AG09319 (cell line): Measurements from ENCODE around the gene RABGAP1L.
"Not testable (repeated sequence)": the region's sequence is repeated elsewhere in the genome, so short reads cannot be mapped to it uniquely, and the experiment has no call there.

Experiments used
- DNase-seq: peaks from one replicate; pipeline ENCODE4 v3.0.0-alpha.2; 2010; ENCODE audit warnings: low read depth; ENCODE audit errors: extremely low read depth
- CTCF ChIP-seq: IDR thresholded peaks from 2 replicates; pipeline ENCODE4 v1.5.1; 2011; ENCODE audit warnings: low read depth, mild to moderate bottlenecking, inconsistent platforms, low read length, moderate library complexity

The RABGAP1L gene

DNA sequence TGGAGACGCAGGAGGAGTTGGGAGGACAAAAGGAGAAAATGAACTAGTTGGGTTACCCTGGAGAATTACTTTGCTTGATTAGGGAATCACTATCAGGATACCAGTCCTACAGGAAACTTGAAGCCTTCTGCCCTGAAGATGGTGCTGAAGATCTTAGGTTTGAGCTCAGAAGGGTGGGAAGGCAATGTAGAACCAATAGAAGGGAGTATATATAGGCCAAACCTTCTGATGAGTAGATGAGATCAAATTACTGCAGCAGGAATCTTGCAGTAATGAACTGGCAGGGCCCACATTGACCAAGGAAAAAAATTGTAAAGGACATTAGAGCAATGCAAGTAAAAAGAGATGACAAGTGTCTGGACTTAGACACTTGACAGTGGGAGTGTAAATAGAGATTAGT lies 724.1 kb downstream of the RABGAP1L start:
- peak; percentile 14 for DNase-seq
- peak; percentile 11 for TF ChIP-seq CTCF

- no peak for DNase-seq
- TF ChIP-seq CTCF: no peak
These were observed 724.7 kb downstream of the RABGAP1L start for GRCh38 chr1:174884038-174884437.

- DNase-seq: no peak
- no peak for TF ChIP-seq CTCF
These were observed 725.2 kb downstream of the RABGAP1L start for GRCh38 chr1:174884566-174884965.

DNA sequence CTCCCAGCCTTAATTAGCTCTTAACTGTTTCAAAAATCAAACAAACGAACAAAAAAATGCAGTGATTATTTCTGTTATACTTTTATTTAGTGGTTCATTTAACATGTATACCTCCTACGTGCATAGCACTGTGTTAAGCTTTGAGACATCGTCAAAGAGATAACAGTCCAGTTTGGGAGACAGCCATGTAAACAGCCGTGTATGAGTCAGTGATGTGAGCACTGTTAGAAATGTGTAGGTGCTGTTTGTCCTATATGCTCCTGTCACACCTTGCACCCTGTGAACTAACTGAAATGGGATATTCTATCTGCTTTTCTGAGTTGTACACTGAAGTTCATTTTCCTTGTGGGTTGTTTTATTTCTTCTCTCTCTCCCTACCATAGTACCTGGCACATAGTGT lies 730.7 kb downstream of the RABGAP1L start:
- no peak for DNase-seq
- no peak for TF ChIP-seq CTCF

DNA sequence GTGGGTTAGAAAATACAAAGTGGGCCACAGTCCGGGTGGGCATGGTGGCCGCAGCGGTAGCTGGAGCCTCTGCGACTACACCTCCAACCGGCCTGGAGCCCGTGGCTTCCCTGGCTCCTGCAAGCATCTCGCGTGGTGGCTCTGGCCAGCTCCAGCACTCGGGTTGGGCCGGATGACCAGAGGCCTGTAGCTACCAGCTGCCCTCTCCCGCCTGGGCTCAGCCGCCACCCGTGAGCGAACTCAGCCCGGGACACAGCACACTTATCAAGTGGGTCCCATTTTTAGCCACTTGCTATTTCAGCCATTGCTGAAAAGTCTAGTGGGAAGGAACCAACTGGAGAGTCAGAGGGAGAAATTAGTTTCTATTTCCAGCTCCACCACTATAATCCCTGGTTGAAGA lies 732.7 kb downstream of the RABGAP1L start:
- no peak for DNase-seq
- TF ChIP-seq CTCF: no peak

- TF ChIP-seq CTCF: no peak
- no peak for DNase-seq
These were observed 734.9 kb downstream of the RABGAP1L start for GRCh38 chr1:174894117-174894762.

DNA sequence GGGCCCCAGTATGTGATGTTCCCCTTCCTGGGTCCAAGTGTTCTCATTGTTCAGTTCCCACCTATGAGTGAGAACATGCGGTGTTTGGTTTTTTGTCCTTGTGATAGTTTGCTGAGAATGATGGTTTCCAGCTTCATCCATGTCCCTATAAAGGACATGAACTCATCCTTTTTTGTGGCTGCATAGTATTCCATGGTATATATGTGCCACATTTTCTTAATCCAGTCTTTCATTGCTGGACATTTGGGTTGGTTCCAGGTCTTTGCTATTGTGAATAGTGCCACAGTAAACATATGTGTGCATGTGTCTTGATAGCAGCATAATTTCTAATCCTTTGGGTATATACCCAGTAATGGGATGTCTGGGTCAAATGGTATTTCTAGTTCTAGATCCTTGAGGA lies 736.3 kb downstream of the RABGAP1L start:
- DNase-seq: not testable (repeated sequence)

DNA sequence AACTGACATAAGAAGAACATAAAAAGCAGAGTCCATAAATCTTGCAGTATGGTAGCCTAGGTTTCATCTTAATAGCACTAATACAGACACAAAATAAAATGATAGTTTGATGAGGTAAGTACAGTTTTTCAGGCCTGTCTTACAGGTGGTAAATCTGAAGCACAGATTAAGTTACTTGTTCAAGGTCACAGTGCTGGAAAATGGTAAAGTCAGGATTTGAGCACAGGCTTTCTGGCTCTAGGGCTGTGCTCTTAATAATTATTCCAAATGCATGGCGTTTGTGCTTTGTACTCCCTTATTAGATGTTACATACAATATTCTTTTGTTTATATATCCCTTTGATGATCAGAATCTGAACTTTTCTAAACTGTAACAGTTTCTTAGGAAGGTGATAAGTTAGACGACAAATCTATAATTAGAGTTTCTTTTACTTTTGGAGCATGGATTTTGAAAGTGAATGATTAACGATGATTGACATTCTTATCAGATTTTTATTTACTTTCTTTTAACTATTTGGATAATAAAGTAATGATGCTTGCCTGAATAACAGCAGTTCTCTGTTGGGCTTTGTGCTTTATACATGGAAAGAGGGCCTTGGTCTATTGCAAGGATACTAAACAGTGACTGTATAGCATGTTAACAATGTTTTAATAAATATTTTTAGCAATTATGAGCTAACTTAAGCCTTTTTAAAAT lies 738.9 kb downstream of the RABGAP1L start:
- DNase-seq: no peak
- TF ChIP-seq CTCF: no peak
